Ishikawa (cell line): Measurements from ENCODE around the gene SLCO1A2.

Source experiments
- CEBPB ChIP-seq: IDR thresholded peaks from 2 replicates; pipeline ENCODE4 v1.6.1; 2012
- EP300 ChIP-seq: IDR thresholded peaks from 2 replicates; pipeline ENCODE4 v1.6.1; 2012; ENCODE audit warnings: borderline replicate concordance
- MAX ChIP-seq: IDR thresholded peaks from 2 replicates; pipeline ENCODE4 v1.6.1; 2012
- RAD21 ChIP-seq: IDR thresholded peaks from 2 replicates; pipeline ENCODE4 v1.6.1; 2012; ENCODE audit warnings: low read depth
- REST ChIP-seq: IDR thresholded peaks from 2 replicates; pipeline ENCODE4 v1.6.1; 2012; ENCODE audit warnings: low read depth, mild to moderate bottlenecking
- TAF1 ChIP-seq: IDR thresholded peaks from 2 replicates; pipeline ENCODE4 v1.6.1; 2012; ENCODE audit warnings: low read depth, mild to moderate bottlenecking
- TCF12 ChIP-seq: IDR thresholded peaks from 2 replicates; pipeline ENCODE4 v1.6.1; 2012; ENCODE audit warnings: low read depth
- TEAD4 ChIP-seq: IDR thresholded peaks from 2 replicates; pipeline ENCODE4 v1.6.1; 2012
- YY1 ChIP-seq: IDR thresholded peaks from 2 replicates; pipeline ENCODE4 v1.6.1; 2012; ENCODE audit warnings: low read depth
- ZBTB7A ChIP-seq: IDR thresholded peaks from 2 replicates; pipeline ENCODE4 v1.6.1; 2012; ENCODE audit warnings: low read depth

- no peak for TF ChIP-seq MAX
- no peak for TF ChIP-seq REST
- no peak for TF ChIP-seq EP300
- no peak for TF ChIP-seq YY1
- TF ChIP-seq TCF12 = no peak
- no peak for TF ChIP-seq TEAD4
- TF ChIP-seq RAD21 = no peak
- TF ChIP-seq ZBTB7A = no peak
- TF ChIP-seq CEBPB = no peak
- TF ChIP-seq TAF1 = no peak
Measured at GRCh38 chr12:21337453-21337852, 2.7 kb upstream of the SLCO1A2 start.
